ENCODE measurements around the gene KIAA1217.

- TF ChIP-seq POLR2A (IDR thresholded peaks at IDR 0.05) (no peak), CTCF (IDR thresholded peaks at IDR 0.05) (no peak)
Observed at GRCh38 chr10:24526085-24526649, 317.2 kb downstream of the KIAA1217 start.

Data from adrenal gland (tissue), 5 donors.